NCI-H1092 (cell line): ENCODE results near the gene ZBTB45.
"Not testable (repeated sequence)": the region's sequence is repeated elsewhere in the genome, so short reads cannot be mapped to it uniquely, and the experiment has no call there.

ENCODE experiments used
- DNase-seq: peaks from one replicate; lab custom pipeline; 2025; lab: John Stamatoyannopoulos, UW

Gene ZBTB45

DNA sequence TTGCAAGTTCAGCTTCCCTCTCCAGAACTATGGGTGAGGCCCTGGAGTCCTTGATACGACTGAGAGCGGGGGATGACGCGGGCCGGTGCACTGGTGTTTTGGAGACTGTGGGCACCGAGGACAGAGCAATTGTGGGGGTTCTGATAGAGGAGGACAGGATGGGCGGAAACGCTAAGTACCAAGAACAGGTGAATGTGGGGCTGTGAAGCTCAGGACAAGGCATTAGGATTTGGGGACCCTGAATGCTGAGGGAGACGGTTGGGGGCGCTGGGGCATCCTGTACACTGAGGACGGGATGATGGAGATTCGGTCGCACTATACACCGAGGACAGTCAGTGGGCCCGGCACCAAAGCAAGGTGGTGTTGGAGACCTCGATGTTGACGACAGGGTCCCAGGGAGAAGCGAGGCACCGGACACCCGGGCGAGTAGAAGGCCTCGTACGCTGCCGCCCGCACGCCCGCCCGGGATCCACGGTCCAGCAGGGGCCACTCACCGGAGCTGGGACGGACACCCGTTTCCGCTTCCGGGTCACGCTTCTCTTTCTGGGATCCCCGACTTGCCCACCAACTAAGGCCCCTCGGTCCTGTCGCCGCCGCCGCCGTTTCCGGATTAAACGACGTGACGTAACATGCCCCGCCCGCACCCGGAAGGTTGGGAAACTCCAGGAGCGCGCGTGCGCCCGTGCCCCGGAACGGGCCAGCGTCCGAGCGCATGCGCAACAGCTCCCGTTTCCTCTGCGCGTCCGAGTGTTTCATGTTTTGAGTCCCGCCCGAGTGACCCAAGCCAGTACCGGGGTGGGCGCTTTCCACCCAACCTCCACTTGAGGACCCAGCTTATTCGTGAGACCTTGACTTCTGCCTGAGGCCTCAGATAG, 35.1 kb upstream of the ZBTB45 start, which contains the start of gene CHMP2A:
Gene CHMP2A (minus strand): TSS at position 612 of the 875 bp plus-strand sequence. CDS start 893 bp downstream, outside the sequence.
- no peak for DNase-seq

DNA sequence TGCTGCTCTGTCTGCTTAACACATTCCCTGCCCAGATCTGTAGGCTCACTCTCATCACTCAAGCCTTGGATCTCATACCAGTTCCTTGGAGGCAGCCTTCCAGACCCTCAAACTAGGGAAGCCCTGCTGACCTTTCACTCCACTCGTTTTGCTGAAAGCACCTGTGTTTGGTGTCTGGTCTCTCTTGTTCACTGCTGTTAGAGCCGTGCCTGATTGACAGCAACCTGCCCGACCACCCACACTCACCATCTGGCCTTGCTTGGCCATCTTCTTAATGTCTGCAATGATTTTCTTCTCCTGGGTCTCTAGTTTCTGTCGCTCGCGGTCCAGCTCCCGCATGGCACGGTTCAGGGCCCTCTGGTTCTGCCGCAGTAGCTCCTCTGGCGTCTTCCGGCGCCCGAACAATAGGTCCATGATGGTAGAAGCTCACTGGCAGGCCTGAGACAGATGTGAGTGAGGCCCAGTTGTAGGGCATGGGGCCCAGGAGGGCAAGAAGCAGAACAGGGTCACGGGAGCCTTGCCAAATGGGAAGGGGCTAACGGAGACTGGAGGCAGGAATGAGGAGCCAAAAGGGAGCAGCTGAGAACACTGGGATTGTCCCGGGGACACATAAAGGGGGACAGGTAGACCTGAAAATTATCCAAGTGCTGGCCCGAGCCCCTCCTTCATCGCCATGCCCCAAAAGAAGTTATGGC, 34.3 kb upstream of the ZBTB45 start:
- no peak for DNase-seq

DNA sequence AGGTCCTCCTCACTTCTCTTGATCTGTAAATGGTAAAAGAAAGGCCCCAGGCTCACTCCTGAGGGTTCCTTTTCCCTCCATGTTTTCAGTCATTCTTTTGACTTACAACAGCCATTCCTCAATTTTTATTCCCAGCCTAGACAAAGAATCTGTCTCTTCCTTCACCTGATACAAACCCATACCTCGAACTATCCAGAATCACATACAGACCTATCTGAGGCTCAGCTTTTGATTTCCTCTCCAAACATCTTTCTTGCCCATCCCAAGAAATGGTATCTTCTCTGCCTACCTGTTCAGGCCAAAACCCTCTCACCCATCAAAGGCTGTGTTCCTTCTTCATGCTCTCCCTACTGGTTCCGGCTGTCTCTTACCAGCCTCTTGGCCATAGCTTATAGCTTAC, 33.0 kb upstream of the ZBTB45 start:
- DNase-seq, result no peak

DNA sequence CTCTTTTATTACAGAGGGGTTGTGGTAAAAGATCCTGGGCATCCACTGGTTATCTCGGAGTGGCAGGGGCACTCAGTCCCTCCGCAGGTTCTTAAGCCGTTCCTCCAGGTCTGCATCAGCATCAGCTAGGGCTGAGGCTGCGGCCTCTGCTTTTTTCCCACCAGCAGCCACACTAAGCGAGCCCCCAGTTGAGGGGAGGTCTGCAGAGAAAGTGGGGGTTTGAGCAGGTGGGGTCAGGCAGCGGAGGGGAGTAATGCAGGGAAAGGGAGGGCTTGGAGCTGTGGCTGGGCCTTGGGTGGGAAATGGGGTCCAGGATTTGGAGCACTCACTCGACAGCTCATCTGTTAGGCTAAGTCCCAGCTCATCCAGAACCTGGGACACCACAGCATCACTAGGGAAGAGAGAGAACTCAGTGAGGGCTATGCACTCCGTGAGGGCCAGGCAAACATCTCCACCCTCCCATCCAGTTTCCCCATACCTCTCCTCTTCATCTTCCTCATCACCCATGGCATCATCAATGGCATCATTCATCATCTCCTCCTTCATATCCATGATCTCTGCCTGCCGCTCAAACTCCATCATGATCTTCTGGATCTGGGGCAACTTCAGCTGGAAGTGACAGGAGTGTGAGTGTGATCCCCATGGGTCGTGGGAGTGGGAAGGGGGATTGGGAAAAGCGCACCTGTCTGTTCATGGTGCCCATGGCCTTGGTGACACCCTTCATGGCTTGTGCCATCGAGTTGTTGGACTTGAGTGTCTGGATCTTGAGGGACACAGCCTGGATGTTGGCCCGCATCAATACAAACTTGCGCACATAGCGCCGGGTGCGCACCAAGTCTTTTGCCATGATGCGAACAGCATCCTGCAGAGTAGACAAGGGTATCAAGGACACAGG, 32.2 kb upstream of the ZBTB45 start:
- no peak for DNase-seq

DNA sequence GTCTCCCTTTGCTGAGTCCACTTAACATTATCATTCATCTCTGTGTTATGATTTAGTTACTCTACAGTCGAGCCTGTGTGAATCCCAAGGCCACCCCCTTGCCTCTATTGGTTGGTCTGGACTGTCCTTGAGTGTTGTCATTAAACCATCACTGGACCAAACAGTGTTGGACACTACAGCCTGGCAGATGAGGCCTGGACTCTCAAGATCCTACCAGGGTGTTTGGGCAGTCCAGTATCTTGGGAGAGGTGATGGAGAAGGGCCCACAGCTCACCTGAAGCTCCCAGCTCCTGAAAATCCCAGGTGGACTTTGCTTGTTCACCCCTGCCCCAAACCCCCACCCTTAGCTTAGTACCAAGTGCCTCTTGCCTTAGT, 31.5 kb upstream of the ZBTB45 start:
- no peak for DNase-seq

DNA sequence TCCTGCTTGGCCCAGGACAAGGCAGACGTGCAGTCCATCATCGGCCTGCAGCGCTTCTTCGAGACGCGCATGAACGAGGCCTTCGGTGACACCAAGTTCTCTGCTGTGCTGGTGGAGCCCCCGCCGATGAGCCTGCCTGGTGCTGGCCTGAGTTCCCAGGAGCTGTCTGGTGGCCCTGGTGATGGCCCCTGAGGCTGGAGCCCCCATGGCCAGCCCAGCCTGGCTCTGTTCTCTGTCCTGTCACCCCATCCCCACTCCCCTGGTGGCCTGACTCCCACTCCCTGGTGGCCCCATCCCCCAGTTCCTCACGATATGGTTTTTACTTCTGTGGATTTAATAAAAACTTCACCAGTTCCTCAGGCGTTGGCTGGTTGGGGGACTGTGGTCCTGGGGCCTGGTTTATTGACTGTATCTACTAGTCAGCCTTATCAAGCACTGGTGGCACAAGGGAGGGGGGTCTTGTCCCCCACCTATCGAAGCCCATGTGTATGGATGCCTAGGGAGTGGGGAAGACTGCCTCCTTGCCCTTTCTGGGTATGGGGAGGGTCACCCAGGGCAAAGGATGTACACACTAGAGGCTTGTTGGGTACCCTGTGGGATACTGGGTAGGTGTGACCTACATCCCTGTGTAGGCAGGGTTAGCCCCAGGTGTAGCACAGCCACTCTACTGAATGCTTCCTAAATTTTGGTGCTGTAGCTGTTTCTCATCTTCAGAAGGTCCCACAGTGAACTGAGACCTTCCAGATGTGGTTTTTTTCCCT, 30.9 kb upstream of the ZBTB45 start:
- no peak for DNase-seq

DNA sequence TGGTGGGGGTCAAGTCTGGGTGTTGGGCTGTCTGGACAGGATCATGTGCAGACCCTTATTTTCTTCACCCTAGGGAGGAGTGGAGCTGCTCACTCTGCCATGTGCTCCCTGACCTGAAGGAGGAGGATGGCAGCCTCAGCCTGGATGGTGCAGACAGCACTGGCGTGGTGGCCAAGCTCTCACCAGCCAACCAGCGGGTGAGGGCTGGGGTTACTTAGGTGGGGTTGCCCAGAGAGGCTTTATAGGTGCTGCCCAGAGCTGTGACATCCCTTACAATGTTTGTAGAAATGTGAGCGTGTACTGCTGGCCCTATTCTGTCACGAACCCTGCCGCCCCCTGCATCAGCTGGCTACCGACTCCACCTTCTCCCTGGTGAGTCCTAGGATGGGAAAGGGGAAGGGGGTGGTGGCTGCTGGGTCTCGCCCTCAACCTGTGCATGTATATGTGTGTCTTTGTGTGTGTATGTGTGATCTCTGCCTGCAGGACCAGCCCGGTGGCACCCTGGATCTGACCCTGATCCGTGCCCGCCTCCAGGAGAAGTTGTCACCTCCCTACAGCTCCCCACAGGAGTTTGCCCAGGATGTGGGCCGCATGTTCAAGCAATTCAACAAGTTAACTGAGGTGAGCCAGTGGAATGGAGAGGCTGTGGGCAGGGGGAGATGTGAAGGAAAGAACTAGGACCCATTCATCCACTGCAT, 30.2 kb upstream of the ZBTB45 start:
- no peak for DNase-seq

DNA sequence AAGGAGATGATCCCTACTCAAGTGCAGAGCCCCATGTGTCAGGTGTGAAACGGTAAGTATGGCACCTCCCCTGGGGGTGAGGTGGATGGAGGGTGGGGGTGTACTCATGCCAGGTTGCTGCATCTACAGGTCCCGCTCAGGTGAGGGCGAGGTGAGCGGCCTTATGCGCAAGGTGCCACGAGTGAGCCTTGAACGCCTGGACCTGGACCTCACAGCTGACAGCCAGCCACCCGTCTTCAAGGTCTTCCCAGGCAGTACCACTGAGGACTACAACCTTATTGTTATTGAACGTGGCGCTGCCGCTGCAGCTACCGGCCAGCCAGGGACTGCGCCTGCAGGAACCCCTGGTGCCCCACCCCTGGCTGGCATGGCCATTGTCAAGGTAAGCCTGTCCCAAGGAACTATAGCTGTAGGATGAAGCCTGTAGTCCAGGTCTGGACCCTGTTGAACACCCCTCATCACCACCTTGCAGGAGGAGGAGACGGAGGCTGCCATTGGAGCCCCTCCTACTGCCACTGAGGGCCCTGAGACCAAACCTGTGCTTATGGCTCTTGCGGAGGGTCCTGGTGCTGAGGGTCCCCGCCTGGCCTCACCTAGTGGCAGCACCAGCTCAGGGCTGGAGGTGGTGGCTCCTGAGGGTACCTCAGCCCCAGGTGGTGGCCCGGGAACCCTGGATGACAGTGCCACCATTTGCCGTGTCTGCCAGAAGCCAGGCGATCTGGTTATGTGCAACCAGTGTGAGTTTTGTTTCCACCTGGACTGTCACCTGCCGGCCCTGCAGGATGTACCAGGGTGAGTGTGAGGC, 29.5 kb upstream of the ZBTB45 start:
- no peak for DNase-seq

DNA sequence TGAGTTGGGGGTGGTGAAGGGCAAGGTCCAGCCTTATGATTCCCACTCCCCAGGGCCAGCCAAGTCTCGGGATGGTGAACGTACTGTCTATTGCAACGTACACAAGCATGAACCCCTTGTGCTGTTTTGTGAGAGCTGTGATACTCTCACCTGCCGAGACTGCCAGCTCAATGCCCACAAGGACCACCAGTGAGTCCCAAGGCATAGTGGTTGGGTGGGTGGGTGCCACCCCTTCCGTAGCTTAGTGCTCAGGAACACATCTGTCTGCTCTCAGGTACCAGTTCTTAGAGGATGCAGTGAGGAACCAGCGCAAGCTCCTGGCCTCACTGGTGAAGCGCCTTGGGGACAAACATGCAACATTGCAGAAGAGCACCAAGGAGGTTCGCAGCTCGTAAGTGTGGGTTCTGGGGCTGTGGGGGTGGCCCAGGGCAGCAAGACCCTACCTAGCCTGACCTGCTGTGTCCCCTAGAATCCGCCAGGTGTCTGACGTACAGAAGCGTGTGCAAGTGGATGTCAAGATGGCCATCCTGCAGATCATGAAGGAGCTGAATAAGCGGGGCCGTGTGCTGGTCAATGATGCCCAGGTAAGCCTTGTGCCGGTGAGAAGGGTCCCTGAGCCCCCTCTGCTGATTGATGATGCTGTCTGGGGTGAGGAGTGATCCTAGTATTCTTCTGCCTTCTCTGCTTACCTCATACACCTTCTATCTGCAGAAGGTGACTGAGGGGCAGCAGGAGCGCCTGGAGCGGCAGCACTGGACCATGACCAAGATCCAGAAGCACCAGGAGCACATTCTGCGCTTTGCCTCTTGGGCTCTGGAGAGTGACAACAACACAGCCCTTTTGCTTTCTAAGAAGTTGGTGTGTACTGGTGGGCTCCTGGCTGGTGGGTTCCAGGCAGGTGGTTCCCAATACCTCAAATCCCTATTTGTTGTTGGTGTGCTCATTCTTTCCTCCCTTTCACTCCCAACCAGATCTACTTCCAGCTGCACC, 28.0 kb upstream of the ZBTB45 start:
- DNase-seq, result no peak

DNA sequence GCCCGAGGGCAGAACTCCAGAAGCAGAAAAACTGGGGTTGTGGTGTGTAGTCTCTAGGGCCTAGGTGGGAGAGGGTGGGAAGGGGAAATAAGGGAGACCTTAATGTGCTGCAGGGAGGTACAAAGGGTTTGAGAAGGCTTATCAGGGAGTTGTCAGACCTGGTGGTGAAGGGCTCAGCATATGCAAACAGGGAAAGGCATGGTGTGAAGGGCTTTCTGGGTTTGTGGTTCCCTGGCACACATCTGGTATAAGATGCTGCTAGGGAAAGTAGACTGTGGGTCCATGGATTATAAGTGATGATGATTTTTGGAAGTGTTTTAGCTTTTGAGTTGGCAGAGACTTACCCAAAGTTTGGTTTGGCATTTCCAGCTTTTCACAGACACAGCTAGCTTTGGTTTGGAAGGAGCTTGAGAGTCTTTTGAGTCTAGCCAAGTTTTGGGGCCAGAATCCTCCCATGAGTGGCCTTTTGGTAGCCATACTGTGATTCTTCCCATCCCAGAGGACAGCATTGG, 26.5 kb upstream of the ZBTB45 start:
- DNase-seq, result no peak

DNA sequence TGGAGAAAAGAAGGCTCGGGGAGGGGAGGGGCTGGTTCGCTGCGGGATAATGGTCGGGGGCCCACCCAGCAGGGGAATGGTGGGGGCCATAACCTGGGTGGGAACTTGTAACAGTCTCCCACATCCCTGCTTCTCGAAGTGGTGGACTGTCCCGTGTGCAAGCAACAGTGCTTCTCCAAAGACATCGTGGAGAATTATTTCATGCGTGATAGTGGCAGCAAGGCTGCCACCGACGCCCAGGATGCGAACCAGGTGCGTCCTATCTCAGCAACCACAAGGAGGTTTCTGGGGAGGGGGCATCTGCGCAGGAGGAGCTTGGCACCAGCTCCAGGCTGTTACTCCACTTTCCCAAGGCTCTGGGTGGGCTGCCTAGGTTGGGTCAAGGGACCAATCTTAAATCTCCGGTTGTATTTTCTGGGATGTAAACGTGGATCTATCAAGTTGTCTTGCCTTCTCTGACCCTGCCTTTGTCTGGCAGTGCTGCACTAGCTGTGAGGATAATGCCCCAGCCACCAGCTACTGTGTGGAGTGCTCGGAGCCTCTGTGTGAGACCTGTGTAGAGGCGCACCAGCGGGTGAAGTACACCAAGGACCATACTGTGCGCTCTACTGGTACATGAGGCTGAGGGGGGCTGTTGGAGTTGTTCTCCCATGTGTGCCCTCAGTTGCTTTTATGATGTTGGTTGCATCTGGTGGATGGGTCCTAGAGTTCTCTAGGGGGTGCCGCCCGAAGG, 25.8 kb upstream of the ZBTB45 start:
- no peak for DNase-seq

DNA sequence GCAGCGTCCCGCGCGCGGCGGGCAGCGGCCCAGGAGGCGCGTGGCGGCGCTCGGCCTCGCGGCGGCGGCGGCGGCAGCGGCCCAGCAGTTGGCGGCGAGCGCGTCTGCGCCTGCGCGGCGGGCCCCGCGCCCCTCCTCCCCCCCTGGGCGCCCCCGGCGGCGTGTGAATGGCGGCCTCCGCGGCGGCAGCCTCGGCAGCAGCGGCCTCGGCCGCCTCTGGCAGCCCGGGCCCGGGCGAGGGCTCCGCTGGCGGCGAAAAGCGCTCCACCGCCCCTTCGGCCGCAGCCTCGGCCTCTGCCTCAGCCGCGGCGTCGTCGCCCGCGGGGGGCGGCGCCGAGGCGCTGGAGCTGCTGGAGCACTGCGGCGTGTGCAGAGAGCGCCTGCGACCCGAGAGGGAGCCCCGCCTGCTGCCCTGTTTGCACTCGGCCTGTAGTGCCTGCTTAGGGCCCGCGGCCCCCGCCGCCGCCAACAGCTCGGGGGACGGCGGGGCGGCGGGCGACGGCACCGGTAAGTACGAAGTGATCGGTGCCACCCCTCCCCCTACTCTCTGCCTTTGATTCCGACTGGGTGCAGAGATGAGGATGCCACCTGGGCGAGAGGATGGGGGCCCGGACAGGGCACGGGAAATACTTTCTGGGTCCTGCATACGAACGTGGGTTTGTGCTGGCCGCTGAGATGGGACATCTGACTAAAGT, 25.1 kb upstream of the ZBTB45 start:
- DNase-seq, result no peak

DNA sequence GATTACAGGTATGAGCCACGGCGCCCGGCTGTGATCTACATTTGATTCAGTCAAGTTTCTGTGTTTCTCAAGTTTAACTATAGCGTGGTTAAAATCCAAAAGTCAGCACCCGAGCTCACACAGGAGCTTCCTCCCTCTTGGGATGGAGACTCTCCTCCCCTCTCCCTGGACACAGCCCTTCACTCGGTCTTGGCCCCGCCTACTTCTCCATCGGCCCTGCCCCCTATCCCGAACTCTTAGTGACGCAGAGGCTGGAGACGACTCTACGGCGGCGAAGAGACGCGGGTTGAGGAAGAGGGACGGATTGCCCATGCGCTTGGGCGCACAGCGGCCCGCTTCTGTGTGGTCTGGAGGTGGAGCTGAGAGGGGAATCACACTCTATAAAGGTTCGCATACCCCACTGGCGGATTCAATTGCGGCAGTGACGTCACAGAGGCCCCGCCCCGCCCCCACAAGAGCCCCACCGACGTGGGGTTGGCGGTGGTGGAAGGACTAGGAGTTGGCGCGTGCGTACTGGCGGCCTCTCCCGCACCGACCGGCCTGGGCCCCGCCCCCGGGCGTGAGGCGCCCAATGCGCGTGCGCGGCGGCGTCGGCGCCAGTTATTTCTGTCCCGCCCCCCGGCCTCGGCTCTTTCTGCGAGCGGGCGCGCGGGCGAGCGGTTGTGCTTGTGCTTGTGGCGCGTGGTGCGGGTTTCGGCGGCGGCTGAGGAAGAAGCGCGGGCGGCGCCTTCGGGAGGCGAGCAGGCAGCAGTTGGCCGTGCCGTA, 24.4 kb upstream of the ZBTB45 start, which contains the start of gene TRIM28:
Gene TRIM28 (plus strand): TSS at position 239 of the 765 bp plus-strand sequence. CDS start 694 bp downstream, outside the sequence.
- no peak for DNase-seq

DNA sequence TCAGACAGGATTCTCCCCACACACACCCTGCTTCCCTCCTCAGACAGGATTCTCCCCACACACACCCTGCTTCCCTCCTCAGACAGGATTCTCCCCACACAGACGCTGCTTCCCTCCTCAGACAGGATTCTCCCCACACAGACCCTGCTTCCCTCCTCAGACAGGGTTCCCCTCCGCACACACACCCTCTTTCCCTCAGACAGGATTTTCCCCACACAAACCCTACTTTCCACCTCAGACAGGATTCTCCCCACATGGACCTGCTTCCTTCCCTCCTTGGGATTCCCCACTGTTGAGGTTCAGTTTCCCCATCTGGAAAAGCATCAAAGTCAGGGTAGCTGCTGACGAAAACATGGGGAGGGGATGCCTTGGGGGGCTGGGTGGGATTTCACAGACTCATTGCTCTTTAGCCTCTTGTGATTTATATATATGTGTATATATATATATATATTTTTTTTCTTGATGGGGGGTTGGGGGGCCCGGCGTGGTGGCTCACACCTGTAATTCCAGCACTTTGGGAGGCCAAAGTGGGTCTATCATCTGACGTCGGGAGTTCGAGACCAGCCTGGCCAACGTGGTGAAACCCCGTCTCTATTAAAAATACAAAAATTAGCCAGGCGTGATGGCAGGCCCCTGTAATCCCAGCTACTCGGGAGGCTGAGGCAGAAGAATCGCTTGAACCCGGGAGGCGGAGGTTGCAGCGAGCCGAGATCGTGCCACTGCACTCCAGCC, 23.2 kb upstream of the ZBTB45 start:
- DNase-seq, result not testable (repeated sequence)

DNA sequence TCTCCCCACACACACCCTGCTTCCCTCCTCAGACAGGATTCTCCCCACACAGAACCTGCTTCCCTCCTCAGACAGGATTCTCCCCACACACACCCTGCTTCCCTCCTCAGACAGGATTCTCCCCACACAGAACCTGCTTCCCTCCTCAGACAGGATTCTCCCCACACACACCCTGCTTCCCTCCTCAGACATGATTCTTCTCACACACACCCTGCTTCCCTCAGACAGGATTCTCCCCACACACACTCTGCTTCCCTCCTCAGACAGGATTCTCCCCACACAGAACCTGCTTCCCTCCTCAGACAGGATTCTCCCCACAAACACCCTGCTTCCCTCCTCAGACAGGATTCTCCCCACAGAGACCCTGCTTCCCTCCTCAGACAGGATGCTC, 19.6 kb upstream of the ZBTB45 start:
- DNase-seq, result not testable (repeated sequence)
